Measurements from ENCODE around the gene DAPP1. TPM values are rescaled to one million over a fixed set of nuclear protein-coding genes. Genes with fewer than 3 reads are reported as not detected.
"Not testable (repeated sequence)": the region's sequence is repeated elsewhere in the genome, so short reads cannot be mapped to it uniquely, and the experiment has no call there.

Gene DAPP1
- total RNA-seq, 4 donors from 2014 or later = 0.73 to 6.3 (median 1.8) TPM

DNA sequence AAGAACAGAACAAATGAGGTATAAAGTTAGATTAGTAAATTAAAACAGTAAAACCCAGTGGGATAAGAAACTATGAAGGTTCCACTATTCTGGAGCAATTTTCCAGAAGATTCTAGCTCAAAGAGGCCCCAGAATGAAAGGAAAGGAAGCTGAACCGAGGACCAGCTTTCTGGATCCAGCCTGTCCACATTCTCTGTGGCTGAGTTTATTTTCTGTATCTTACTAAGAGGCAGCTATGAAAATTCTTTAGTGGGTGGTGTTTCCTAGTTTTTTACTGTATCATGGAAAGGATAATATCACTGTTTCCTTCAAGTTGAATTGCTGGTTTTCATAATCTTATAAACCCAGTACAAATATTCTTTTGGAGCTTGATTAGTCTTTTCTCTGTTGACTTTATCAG, 11.8 kb downstream of the DAPP1 start:
- 22 to 29% methylated on average over 1 of the region's 1 CpG for WGBS, 2 donors (ENCODE audit: low coverage in 1 of 2)
- no peak overlapping the region for H3K27ac ChIP-seq
- ATAC-seq = no peak

DNA sequence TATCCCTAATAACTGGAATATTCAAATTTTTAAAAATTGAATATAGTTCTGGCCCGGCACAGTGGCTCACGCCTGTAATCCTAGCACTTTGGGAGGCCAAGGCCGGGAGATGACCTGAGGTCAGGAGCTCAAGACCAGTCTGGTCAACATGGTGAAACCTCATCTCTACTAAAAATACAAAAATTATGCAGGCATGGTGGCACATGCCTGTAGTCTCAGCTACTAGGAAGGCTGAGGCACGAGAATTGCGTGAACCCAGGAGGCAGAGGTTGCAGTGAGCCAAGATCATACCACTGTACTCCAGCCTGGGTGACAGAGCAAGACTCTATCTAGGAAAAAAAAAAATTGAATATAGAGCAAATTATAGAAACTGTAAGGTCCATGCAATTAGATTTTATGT, 13.4 kb downstream of the DAPP1 start:
- WGBS, 2 donors (ENCODE audit: low coverage in 1 of 2) = 88 to 100% methylated on average over 2 to 3 of the region's 5 CpGs
- not testable (repeated sequence) for H3K9me3 ChIP-seq, H3K4me3 ChIP-seq, H3K27ac ChIP-seq, H3K27me3 ChIP-seq, H3K36me3 ChIP-seq, ATAC-seq
- H3K4me1 ChIP-seq = peaks cover 0 to 20% (median 9%) of the 10 kb centered on the region in 3 donors

More for the DNA sequence above, 11.8 kb downstream of the DAPP1 start:
- TF ChIP-seq POLR2A (IDR thresholded peaks at IDR 0.05) (no peak), POLR2AphosphoS5 (IDR thresholded peaks at IDR 0.05) (no peak), EP300 (IDR thresholded peaks at IDR 0.05) (no peak)
- TF ChIP-seq, protein P1, sequence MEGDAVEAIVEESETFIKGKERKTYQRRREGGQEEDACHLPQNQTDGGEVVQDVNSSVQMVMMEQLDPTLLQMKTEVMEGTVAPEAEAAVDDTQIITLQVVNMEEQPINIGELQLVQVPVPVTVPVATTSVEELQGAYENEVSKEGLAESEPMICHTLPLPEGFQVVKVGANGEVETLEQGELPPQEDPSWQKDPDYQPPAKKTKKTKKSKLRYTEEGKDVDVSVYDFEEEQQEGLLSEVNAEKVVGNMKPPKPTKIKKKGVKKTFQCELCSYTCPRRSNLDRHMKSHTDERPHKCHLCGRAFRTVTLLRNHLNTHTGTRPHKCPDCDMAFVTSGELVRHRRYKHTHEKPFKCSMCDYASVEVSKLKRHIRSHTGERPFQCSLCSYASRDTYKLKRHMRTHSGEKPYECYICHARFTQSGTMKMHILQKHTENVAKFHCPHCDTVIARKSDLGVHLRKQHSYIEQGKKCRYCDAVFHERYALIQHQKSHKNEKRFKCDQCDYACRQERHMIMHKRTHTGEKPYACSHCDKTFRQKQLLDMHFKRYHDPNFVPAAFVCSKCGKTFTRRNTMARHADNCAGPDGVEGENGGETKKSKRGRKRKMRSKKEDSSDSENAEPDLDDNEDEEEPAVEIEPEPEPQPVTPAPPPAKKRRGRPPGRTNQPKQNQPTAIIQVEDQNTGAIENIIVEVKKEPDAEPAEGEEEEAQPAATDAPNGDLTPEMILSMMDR (IDR thresholded peaks at IDR 0.05) = no peak
- Histone ChIP-seq H3K9me3 (no peaks in the 10 kb centered on the region), H3K4me3 (no peak overlapping the region), H3K4me1 (peaks cover 0 to 16% (median 5%) of the 10 kb centered on the region in 3 donors), H3K27me3 (no peaks in the 10 kb centered on the region), H3K36me3 (no peaks in the 10 kb centered on the region)

DNA sequence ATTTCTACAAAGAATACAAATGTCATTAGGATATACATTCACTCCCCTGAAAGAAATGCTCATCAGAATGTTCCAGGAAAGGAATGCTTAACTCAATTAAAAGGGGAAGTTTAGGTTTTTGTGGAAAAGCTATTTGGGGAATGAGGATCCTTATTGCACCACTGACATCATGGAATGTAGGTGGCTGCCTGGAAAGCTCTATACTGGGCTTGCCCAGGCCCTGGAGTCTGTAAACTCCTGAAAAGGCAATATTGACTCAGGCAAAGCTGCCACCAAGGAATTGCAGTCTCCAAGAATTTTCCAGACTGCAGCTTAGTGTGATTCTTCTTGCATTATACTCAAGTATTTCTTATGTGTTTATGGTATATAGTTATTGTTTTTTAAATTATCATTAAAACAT, 15.7 kb downstream of the DAPP1 start:
- Histone ChIP-seq H3K4me3 (no peak overlapping the region), H3K27me3 (no peaks in the 10 kb centered on the region), H3K9me3 (no peaks in the 10 kb centered on the region), H3K36me3 (no peaks in the 10 kb centered on the region), H3K4me1 (peaks cover 0 to 20% (median 9%) of the 10 kb centered on the region in 3 donors), H3K27ac (peak overlapping the region in 3 of 4 donors; percentile 28 to 41 (median 29))
- TF ChIP-seq, protein P1 (IDR thresholded peaks at IDR 0.05) = no peak
- no peak for TF ChIP-seq EP300 (IDR thresholded peaks at IDR 0.05)
- TF ChIP-seq POLR2A (IDR thresholded peaks at IDR 0.05) = no peak
- TF ChIP-seq POLR2AphosphoS5 (IDR thresholded peaks at IDR 0.05) = no peak
- peak; percentile 54 for ATAC-seq

DNA sequence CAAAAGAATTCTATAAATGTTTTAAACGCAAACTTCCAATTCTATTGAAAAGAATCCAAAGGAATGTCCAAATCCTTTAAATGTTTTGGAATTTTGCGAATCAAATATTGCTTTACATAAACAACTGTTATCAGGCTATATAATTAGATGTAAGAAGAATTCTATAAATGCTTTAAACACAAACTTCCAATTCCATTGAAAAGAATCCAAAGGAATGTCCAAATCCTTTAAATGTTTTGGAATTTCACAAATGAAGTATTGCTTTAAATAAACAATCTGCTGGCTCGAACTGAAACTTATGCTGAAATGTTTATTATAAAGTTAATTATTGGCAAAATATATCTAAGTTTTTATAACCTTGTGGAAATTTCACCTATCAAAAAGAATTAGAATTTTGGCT, 16.1 kb downstream of the DAPP1 start:
- Histone ChIP-seq H3K4me3 (no peak overlapping the region), H3K27me3 (no peaks in the 10 kb centered on the region), H3K9me3 (no peaks in the 10 kb centered on the region), H3K27ac (peak overlapping the region; percentile 28 to 41 (median 34)), H3K36me3 (no peaks in the 10 kb centered on the region), H3K4me1 (peaks cover 0 to 20% (median 9%) of the 10 kb centered on the region in 3 donors)
- WGBS, 2 donors (ENCODE audit: low coverage in 1 of 2) = 10 to 24% methylated on average over 3 of the region's 3 CpGs
- TF ChIP-seq EP300 (IDR thresholded peaks at IDR 0.05) (no peak), POLR2A (IDR thresholded peaks at IDR 0.05) (no peak), POLR2AphosphoS5 (IDR thresholded peaks at IDR 0.05) (no peak)
- TF ChIP-seq, protein P1 (IDR thresholded peaks at IDR 0.05) = no peak
- no peak for ATAC-seq

DNA sequence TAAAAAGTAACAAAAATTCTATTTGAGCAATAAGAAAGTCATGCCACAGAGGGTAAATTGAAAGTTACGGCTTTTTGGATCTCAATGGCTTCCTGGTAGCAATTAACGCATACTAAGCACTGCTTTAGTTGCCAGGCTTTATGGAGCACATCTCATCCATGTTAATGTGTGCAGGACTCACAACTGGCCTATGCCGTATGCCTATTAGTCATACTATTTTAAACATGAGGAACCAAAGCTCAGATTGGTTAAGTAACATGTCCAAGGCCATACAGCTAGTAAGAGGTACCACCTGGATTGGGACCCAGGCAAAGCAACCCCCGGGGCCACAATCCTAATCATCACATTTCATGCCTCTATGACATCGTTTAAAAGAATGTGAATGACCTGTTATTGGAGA, 17.1 kb downstream of the DAPP1 start:
- Histone ChIP-seq H3K4me3 (no peak overlapping the region), H3K9me3 (no peaks in the 10 kb centered on the region), H3K4me1 (peaks cover 0 to 20% (median 9%) of the 10 kb centered on the region in 3 donors), H3K36me3 (no peaks in the 10 kb centered on the region), H3K27ac (peak overlapping the region in 3 of 4 donors; percentile 28 to 41 (median 38)), H3K27me3 (no peaks in the 10 kb centered on the region)
- no peak for TF ChIP-seq EP300 (IDR thresholded peaks at IDR 0.05)
- TF ChIP-seq, protein P1 (IDR thresholded peaks at IDR 0.05) = no peak
- TF ChIP-seq POLR2A (IDR thresholded peaks at IDR 0.05) = no peak
- no peak for TF ChIP-seq POLR2AphosphoS5 (IDR thresholded peaks at IDR 0.05)
- ATAC-seq = no peak
- 74 to 77% methylated on average over 3 to 5 of the region's 5 CpGs for WGBS, 2 donors (ENCODE audit: low coverage in 1 of 2)

Measured in gastroesophageal sphincter (tissue), 4 donors.